B cell (primary cell): Measurements from ENCODE around the gene FURIN.

Experiments
- CTCF ChIP-seq: fragments of 200-600 bp; IDR thresholded peaks from one replicate; pipeline ENCODE4 v1.8.0; 2022; ENCODE audit warnings: antibody characterized with exemption, mild to moderate bottlenecking
- EZH2 ChIP-seq: IDR thresholded peaks from 2 replicates; pipeline ENCODE4 v1.6.1; 2012; ENCODE audit warnings: borderline replicate concordance, low read depth, mild to moderate bottlenecking, moderate library complexity, low read length; ENCODE audit not compliant: insufficient read depth, poor library complexity, severe bottlenecking

- TF ChIP-seq CTCF (peak; percentile 54), EZH2 (no peak)
Measured at GRCh38 chr15:90886291-90886614, 17.9 kb downstream of the FURIN start.
